ENCODE measurements around the gene RIOK2. TPM values are rescaled to one million over a fixed set of nuclear protein-coding genes. Genes with fewer than 3 reads are reported as not detected.

RIOK2 gene
- total RNA-seq, 4 donors from 2014 or later, result 7.9 to 26.1 (median 17.4) TPM

DNA sequence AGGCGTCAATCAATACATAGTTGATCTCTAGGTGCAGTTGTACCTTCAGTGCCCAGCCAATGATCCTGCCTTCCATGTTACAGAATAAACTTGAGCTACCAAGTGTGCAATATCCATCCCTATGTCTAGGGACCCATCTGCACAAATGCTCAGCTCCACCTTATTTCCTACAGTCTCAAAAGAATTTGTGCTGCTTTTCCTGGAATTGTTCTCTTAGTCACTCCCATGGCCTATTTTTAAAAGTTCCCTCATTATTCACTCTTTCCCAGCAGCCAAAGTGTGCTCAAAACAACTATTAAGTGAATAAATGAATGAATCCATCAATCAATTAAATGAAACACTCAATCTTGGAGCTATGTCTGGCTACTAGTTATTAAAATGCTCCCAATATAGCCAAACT lies 55.3 kb downstream of the RIOK2 start:
- H3K4me3 ChIP-seq (ENCODE audit: low read depth, poor library complexity, severe bottlenecking), result no peak overlapping the region
- intact Hi-C loops (cut with DNase I; ENCODE audit: low total_unique reads), result no loop called here
- 97 to 100% methylated on average over 1 of the region's 1 CpG for WGBS, 2 donors
- DNase-seq (ENCODE audit: low spot score in 2 of 2), result no peak
- TF ChIP-seq POLR2A (IDR thresholded peaks at IDR 0.05) (no peak), CTCF (IDR thresholded peaks at IDR 0.05) (no peak)

DNA sequence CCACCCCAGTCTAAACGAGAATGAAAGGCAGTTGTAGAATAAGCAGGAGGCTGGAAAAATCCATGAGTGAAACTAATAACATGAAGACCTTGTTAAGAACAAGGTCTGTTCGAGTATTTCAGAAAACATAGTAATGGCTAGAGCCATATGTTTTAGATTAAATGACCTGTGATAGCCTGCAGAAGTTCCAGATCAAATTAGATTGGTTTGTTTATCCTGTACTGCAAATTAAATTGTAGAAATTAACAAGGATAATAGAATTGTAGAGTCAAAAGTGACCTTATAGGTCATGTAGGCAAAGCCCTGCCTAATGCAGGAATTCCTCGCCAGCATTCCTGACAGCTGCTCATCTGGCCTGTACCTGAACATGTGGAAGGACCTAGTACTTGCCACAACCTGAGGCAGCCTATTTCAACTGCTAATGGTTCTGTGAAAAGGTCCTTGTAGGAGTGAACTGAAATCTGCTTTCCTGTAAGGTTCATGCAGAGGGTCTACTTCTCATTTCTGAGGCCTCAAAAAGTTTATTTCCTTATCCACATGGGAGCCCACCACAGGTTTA lies 57.8 kb downstream of the RIOK2 start:
- 73 to 74% methylated on average over 3 of the region's 3 CpGs for WGBS, 2 donors
- intact Hi-C loops (cut with DNase I; ENCODE audit: low total_unique reads), result no loop called here
- TF ChIP-seq POLR2A (IDR thresholded peaks at IDR 0.05), result no peak
- TF ChIP-seq CTCF (IDR thresholded peaks at IDR 0.05), result no peak
- H3K4me3 ChIP-seq (ENCODE audit: low read depth, poor library complexity, severe bottlenecking), result no peak overlapping the region
- no peak for DNase-seq (ENCODE audit: low spot score in 2 of 2)

DNA sequence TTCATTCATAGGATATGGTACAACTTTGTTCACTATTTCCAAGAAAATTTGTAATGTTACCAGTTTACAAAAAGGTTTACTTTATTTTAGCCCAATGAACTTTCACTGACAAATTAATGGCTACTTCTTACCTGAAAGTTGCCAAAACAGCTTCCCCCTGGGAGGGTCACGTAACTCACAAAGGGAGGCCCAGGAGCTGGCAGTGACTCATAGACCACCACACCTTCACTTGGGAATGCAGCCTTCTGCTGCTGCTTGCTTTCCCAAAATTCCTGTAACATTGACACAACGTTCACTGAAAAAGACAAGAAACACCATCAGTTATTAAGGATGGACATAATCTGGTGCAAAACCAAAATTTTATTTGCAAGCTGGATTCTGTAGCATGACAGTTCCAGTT lies 58.7 kb downstream of the RIOK2 start:
- intact Hi-C loops (cut with DNase I; ENCODE audit: low total_unique reads), result no loop called here
- TF ChIP-seq CTCF (IDR thresholded peaks at IDR 0.05) (no peak), POLR2A (IDR thresholded peaks at IDR 0.05) (no peak)
- DNase-seq (ENCODE audit: low spot score in 2 of 2), result no peak
- WGBS, 2 donors, result 55 to 61% methylated on average over 2 of the region's 2 CpGs
- H3K4me3 ChIP-seq (ENCODE audit: low read depth, poor library complexity, severe bottlenecking), result no peak overlapping the region

DNA sequence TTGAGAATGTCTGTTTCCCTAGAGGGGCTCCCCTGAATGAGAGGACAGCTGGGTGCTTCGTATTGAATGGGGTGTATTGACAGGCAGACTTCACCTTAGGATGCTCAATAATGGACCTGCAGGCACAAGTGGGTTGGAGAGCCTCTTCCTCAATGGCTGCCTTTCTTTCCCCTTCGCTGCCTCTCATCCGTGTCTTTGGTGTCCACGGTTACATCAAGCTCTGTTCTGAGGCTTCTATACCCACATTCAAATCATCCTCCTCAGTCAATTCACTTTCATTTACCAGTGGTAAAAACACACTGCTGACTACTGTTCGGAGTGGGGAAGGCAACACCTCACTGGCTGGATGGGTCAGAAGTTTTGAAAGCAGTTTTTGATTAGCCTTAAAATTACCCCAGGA lies 61.2 kb downstream of the RIOK2 start:
- TF ChIP-seq CTCF (IDR thresholded peaks at IDR 0.05) (no peak), POLR2A (IDR thresholded peaks at IDR 0.05) (no peak)
- WGBS, 2 donors, result 89 to 93% methylated on average over 5 of the region's 5 CpGs
- no peak overlapping the region for H3K4me3 ChIP-seq (ENCODE audit: low read depth, poor library complexity, severe bottlenecking)
- intact Hi-C loops (cut with DNase I; ENCODE audit: low total_unique reads), result no loop called here
- no peak for DNase-seq (ENCODE audit: low spot score in 2 of 2)

DNA sequence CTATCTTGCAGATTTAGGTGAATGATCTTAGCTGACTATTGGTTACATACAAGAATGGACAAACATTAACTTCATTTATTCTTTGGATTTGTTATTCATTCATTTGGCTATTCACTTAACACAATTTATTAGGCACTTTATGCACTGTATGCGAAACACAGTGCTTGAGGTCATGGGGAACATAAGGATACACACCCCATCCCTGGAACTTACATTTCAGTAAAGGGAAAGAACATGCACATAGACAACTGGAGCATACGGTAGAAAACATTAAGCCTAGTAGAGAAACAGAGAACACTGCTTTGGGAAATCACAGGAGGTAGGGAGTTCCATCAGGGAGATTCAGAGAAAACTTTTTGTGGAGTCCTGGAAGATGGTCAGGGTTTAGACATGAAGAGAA lies 62.9 kb downstream of the RIOK2 start:
- 42 to 70% methylated on average over 2 of the region's 2 CpGs for WGBS, 2 donors

More for the DNA sequence above, 62.9 kb downstream of the RIOK2 start:
- TF ChIP-seq CTCF (IDR thresholded peaks at IDR 0.05), result no peak
- no peak for TF ChIP-seq POLR2A (IDR thresholded peaks at IDR 0.05)
- H3K4me3 ChIP-seq (ENCODE audit: low read depth, poor library complexity, severe bottlenecking), result no peak overlapping the region
- intact Hi-C loops (cut with DNase I; ENCODE audit: low total_unique reads), result no loop called here
- no peak for DNase-seq (ENCODE audit: low spot score in 2 of 2)
